ENCODE data around the gene SETBP1.

GRCh38 chr18:44826418-44827259 lies 146.0 kb downstream of the SETBP1 start:
- TF ChIP-seq EZH2 (IDR thresholded peaks at IDR 0.05; ENCODE audit: insufficient read depth, low read length): no peak
- no peak for TF ChIP-seq CTCF (IDR thresholded peaks at IDR 0.05; ENCODE audit: insufficient read depth, low read depth, low read length)

Data from astrocyte (in vitro differentiated cells and primary cell).